Neural cell (in vitro differentiated cells): ENCODE measurements around the gene RIMS1. TPM values are rescaled to one million over a fixed set of nuclear protein-coding genes. Genes with fewer than 3 reads are reported as not detected.

Experiments used
- H2AFZ ChIP-seq: fragments of 200-600, 300-800 bp; sonication (generic), shearing (Covaris generic); 2 replicates; pipeline ENCODE4 v1.6.0; 2014; ENCODE audit warnings: low read depth, mild to moderate bottlenecking, antibody characterized with exemption, low read length, moderate library complexity
- H3F3A ChIP-seq: fragments of 200-600 bp; shearing (Covaris generic); 2 replicates; pipeline ENCODE4 v1.6.1; 2016; ENCODE audit warnings: mild to moderate bottlenecking, moderate library complexity, mixed read lengths, antibody characterized with exemption, low read length; ENCODE audit not compliant: insufficient read depth, poor library complexity, severe bottlenecking
- H3K27ac ChIP-seq: fragments of 200-600, 300-800 bp; sonication (generic), shearing (Covaris generic); 2 replicates; pipeline ENCODE4 v1.5.1; 2014; ENCODE audit warnings: mild to moderate bottlenecking, low read length, moderate library complexity
- H3K27me3 ChIP-seq: fragments of 300-800, 200-600 bp; sonication (generic), shearing (Covaris generic); 2 replicates; pipeline ENCODE4 v1.6.0; 2014; ENCODE audit warnings: mild to moderate bottlenecking, low read depth, low read length, moderate library complexity; ENCODE audit not compliant: insufficient read depth
- H3K36me3 ChIP-seq: fragments of 300-800, 200-600 bp; sonication (generic), shearing (Covaris generic); 2 replicates; pipeline ENCODE4 v1.5.1; 2014; ENCODE audit warnings: mild to moderate bottlenecking, antibody characterized with exemption, low read length, moderate library complexity; ENCODE audit not compliant: insufficient read depth
- H3K4me2 ChIP-seq: fragments of 300-800, 200-600 bp; sonication (generic), shearing (Covaris generic); 2 replicates; pipeline ENCODE4 v1.6.0; 2014; ENCODE audit warnings: mild to moderate bottlenecking, low read length
- H3K4me3 ChIP-seq: fragments of 300-800, 200-600 bp; sonication (generic), shearing (Covaris generic); 2 replicates; pipeline ENCODE4 v1.5.1; 2014; ENCODE audit warnings: mild to moderate bottlenecking, low read length, moderate library complexity
- H3K79me2 ChIP-seq: fragments of 200-600 bp; shearing (Covaris generic); replicated peaks from 2 replicates; pipeline ENCODE4 v1.6.0; 2014; ENCODE audit warnings: mild to moderate bottlenecking, low read length, moderate library complexity; ENCODE audit not compliant: insufficient read depth
- H3K9ac ChIP-seq: fragments of 300-800, 200-600 bp; sonication (generic), shearing (Covaris generic); 2 replicates; pipeline ENCODE4 v1.6.1; 2016; ENCODE audit warnings: mild to moderate bottlenecking, low read length, mixed read lengths
- H3K9me2 ChIP-seq: fragments of 200-600 bp; shearing (Covaris generic); 2 replicates; pipeline ENCODE4 v1.6.1; 2016; ENCODE audit warnings: mild to moderate bottlenecking, low read length, mixed read lengths; ENCODE audit not compliant: insufficient read depth
- H3K9me3 ChIP-seq: fragments of 200-600, 300-800 bp; sonication (generic), shearing (Covaris generic); 2 replicates; pipeline ENCODE4 v1.6.1; 2016; ENCODE audit warnings: mild to moderate bottlenecking, mixed run types, low read length, moderate library complexity, mixed read lengths
- H4K20me1 ChIP-seq: fragments of 200-600 bp; shearing (Covaris generic); 2 replicates; pipeline ENCODE4 v1.6.1; 2016; ENCODE audit warnings: mild to moderate bottlenecking, mixed run types; ENCODE audit not compliant: insufficient read depth
- EP300 ChIP-seq: fragments of 450-650 bp; conservative IDR thresholded peaks from 2 replicates; pipeline ENCODE4 v1.6.1; 2014; ENCODE audit warnings: antibody characterized with exemption, mild to moderate bottlenecking, moderate library complexity; ENCODE audit not compliant: poor library complexity, severe bottlenecking
- EZH2 ChIP-seq: fragments of 200-600, 300-800 bp; shearing (Covaris generic), sonication (generic); IDR thresholded peaks from 2 replicates; pipeline ENCODE4 v1.6.1; 2014; ENCODE audit warnings: antibody characterized with exemption, low read length, borderline replicate concordance, mild to moderate bottlenecking; ENCODE audit not compliant: insufficient read depth, poor library complexity, severe bottlenecking
- MXI1 ChIP-seq: fragments of 450-650 bp; conservative IDR thresholded peaks from 2 replicates; pipeline ENCODE4 v1.6.1; 2014; ENCODE audit warnings: antibody characterized with exemption, mild to moderate bottlenecking; ENCODE audit not compliant: poor library complexity, severe bottlenecking
- POLR2AphosphoS5 ChIP-seq: IDR thresholded peaks from 2 replicates; pipeline ENCODE4 v1.6.1; 2012
- RAD21 ChIP-seq: fragments of 450-650 bp; conservative IDR thresholded peaks from 2 replicates; pipeline ENCODE4 v1.6.1; 2014; ENCODE audit warnings: antibody characterized with exemption, mild to moderate bottlenecking, moderate library complexity
- SMC3 ChIP-seq: fragments of 450-650 bp; conservative IDR thresholded peaks from 2 replicates; pipeline ENCODE4 v1.6.1; 2014; ENCODE audit warnings: antibody characterized with exemption, mild to moderate bottlenecking, moderate library complexity; ENCODE audit not compliant: poor library complexity
- TAF1 ChIP-seq: IDR thresholded peaks from 2 replicates; pipeline ENCODE4 v1.6.1; 2012; ENCODE audit warnings: low read depth
- polyA plus RNA-seq: library from polyadenylated mRNA; depleted of rRNA; stranded (reverse); fragments of >200 nt; gene quantifications from 2 replicates; pipeline ENCODE4 v1.2.3, GENCODE V29; 2014
- TF ChIP-seq, protein P1 (sequence below): fragments of 450-650 bp; IDR thresholded peaks from 2 replicates; pipeline ENCODE4 v1.5.1; 2014; ENCODE audit warnings: antibody characterized with exemption, mild to moderate bottlenecking, moderate library complexity; ENCODE audit not compliant: poor library complexity, severe bottlenecking
- TF ChIP-seq, protein P2 (sequence below): IDR thresholded peaks from 2 replicates; pipeline ENCODE4 v1.6.1; 2012; ENCODE audit warnings: borderline replicate concordance

RIMS1 gene
- polyA plus RNA-seq, 1 donor from 2014 or later: 17.8 TPM

DNA sequence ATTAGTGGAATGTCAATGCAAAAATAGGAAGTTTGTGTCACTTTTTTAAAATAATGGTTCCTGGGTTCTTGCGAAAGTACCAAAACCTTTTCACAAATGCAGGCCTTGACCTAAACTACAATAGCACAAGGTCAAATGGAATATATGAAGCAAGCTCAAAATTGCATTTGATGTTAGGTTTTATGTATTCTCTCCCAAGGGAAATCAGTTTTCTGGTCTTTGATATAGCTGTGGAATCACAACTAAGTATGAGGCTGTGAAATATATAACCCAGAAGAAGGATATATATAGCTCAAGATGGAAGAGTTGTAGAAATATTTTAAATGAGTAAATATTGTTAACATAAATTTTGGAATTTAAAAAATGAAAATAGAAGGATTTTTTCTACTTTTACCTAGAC, 327.3 kb downstream of the RIMS1 start:
- no peaks in the 10 kb centered on the region for H3K79me2 ChIP-seq
- no peaks in the 10 kb centered on the region for H4K20me1 ChIP-seq
- no peak overlapping the region for H3K4me3 ChIP-seq
- H2AFZ ChIP-seq: no peak overlapping the region
- H3K27me3 ChIP-seq: no peaks in the 10 kb centered on the region
- no peak overlapping the region for H3K27ac ChIP-seq
- H3F3A ChIP-seq: no peaks in the 10 kb centered on the region
- H3K9me3 ChIP-seq: no peaks in the 10 kb centered on the region
- no peak overlapping the region for H3K4me2 ChIP-seq
- no peak overlapping the region for H3K9ac ChIP-seq
- H3K9me2 ChIP-seq: no peaks in the 10 kb centered on the region
- no peaks in the 10 kb centered on the region for H3K36me3 ChIP-seq
- no peak for TF ChIP-seq RAD21
- TF ChIP-seq POLR2AphosphoS5: no peak
- no peak for TF ChIP-seq EZH2
- no peak for TF ChIP-seq SMC3
- TF ChIP-seq EP300: no peak
- TF ChIP-seq, protein P1, sequence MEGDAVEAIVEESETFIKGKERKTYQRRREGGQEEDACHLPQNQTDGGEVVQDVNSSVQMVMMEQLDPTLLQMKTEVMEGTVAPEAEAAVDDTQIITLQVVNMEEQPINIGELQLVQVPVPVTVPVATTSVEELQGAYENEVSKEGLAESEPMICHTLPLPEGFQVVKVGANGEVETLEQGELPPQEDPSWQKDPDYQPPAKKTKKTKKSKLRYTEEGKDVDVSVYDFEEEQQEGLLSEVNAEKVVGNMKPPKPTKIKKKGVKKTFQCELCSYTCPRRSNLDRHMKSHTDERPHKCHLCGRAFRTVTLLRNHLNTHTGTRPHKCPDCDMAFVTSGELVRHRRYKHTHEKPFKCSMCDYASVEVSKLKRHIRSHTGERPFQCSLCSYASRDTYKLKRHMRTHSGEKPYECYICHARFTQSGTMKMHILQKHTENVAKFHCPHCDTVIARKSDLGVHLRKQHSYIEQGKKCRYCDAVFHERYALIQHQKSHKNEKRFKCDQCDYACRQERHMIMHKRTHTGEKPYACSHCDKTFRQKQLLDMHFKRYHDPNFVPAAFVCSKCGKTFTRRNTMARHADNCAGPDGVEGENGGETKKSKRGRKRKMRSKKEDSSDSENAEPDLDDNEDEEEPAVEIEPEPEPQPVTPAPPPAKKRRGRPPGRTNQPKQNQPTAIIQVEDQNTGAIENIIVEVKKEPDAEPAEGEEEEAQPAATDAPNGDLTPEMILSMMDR: no peak
- TF ChIP-seq, protein P2, sequence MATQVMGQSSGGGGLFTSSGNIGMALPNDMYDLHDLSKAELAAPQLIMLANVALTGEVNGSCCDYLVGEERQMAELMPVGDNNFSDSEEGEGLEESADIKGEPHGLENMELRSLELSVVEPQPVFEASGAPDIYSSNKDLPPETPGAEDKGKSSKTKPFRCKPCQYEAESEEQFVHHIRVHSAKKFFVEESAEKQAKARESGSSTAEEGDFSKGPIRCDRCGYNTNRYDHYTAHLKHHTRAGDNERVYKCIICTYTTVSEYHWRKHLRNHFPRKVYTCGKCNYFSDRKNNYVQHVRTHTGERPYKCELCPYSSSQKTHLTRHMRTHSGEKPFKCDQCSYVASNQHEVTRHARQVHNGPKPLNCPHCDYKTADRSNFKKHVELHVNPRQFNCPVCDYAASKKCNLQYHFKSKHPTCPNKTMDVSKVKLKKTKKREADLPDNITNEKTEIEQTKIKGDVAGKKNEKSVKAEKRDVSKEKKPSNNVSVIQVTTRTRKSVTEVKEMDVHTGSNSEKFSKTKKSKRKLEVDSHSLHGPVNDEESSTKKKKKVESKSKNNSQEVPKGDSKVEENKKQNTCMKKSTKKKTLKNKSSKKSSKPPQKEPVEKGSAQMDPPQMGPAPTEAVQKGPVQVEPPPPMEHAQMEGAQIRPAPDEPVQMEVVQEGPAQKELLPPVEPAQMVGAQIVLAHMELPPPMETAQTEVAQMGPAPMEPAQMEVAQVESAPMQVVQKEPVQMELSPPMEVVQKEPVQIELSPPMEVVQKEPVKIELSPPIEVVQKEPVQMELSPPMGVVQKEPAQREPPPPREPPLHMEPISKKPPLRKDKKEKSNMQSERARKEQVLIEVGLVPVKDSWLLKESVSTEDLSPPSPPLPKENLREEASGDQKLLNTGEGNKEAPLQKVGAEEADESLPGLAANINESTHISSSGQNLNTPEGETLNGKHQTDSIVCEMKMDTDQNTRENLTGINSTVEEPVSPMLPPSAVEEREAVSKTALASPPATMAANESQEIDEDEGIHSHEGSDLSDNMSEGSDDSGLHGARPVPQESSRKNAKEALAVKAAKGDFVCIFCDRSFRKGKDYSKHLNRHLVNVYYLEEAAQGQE: no peak
- TF ChIP-seq MXI1: no peak
- TF ChIP-seq TAF1: no peak

DNA sequence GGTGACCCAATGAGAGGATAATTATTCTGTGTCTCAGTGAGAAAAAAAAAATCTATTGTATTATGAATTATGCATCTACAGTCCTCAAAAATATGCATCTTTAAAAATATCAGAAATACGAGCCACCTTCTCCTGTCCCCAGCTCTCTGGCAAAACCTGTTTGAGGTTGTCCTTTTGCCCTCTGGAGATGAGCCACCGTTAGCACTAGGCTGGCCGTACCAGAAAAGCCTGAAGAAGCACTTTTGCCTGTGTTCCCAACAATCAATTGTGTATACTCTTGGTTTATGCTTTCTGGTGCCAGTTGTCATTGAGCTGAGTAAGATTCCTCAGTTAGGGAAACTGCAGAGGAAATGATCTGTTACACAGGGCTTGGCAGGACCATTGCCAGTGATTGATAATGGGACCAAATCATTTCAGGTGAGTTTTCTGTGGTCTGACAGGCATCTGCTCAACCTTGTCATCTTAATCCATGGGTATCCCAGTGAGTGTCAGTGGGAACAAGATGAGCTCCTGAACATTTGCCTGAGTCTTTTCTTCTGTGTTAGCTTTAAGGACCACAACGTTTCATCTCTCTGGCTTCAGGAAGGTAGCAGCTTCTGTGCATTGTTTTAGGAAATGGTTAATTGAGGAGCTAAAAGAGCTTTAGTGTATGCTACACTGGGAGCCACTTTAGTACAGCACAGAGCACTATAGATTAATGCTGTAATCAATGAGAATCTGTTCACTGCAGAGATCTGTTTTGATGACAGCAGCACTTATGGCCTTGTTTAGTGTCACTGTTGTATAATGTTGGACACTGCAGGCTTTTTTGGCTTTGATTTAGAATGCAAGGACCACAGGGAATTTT, 330.1 kb downstream of the RIMS1 start:
- H3K4me3 ChIP-seq: no peak overlapping the region
- no peaks in the 10 kb centered on the region for H3K9me2 ChIP-seq

More for the DNA sequence above, 330.1 kb downstream of the RIMS1 start:
- H3K4me2 ChIP-seq: no peak overlapping the region
- TF ChIP-seq SMC3 (no peak), MXI1 (no peak), EZH2 (no peak), RAD21 (no peak), POLR2AphosphoS5 (no peak), TAF1 (no peak), EP300 (peak; percentile 22)
- TF ChIP-seq, protein P1: no peak
- TF ChIP-seq, protein P2: no peak
- no peak overlapping the region for H3K9ac ChIP-seq
- no peaks in the 10 kb centered on the region for H3F3A ChIP-seq
- no peaks in the 10 kb centered on the region for H4K20me1 ChIP-seq
- H3K9me3 ChIP-seq: no peaks in the 10 kb centered on the region
- no peak overlapping the region for H2AFZ ChIP-seq
- no peak overlapping the region for H3K27ac ChIP-seq
- no peaks in the 10 kb centered on the region for H3K36me3 ChIP-seq
- H3K79me2 ChIP-seq: no peaks in the 10 kb centered on the region
- H3K27me3 ChIP-seq: no peaks in the 10 kb centered on the region
